Measurements from ENCODE around the gene P3R3URF. TPM values are rescaled to one million over a fixed set of nuclear protein-coding genes. Genes with fewer than 3 reads are reported as not detected.
"Not testable (repeated sequence)": the region's sequence is repeated elsewhere in the genome, so short reads cannot be mapped to it uniquely, and the experiment has no call there.

P3R3URF gene
- total RNA-seq, result not detected
- polyA plus RNA-seq, result not detected
- long read RNA-seq, donor 1, result 0 reads
- long read RNA-seq, donor 2, result 0 reads
- long read RNA-seq, donor 3, result 0 reads

GRCh38 chr1:46176211-46176865 lies at the start of gene P3R3URF:
Gene P3R3URF (minus strand): TSS chr1:46176488. CDS start chr1:46176471, 17 bp downstream.
- Histone ChIP-seq H3K4me3 (no peak within 1 kb of the TSS), H3K27me3 (no peaks in the 10 kb centered on the region), H3K27ac (peak within 1 kb of the TSS in 9 of 10 donors; percentile 54 to 93 (median 79)), H3K9me3 (no peaks in the 10 kb centered on the region), H3K36me3 (no peaks in the 10 kb centered on the region), H3K4me1 (peaks cover 21 to 78% (median 52%) of the 10 kb centered on the region in 9 donors)
- no peak for TF ChIP-seq CTCF (IDR thresholded peaks at IDR 0.05)
- ATAC-seq (no peak), DNase-seq (no peak)
- intact Hi-C loops (cut with DNase I), result loop anchor here in 2 of 10 donors (5.0 to 10.0 kb wide), 2 partner anchors 62 to 84 kb away; no protein-coding TSS in a partner anchor
- 91 to 93% methylated on average over 13 of the region's 13 CpGs for WGBS, 2 donors

- no peaks in the 10 kb centered on the region for H3K9me3 ChIP-seq
- intact Hi-C loops (cut with DNase I), result loop anchor here in 6 of 10 donors (5.0 kb wide), 2 partner anchors 43 to 188 kb away; no protein-coding TSS in a partner anchor
- H3K27ac ChIP-seq, result no peak overlapping the region
- WGBS, 2 donors, result 90 to 92% methylated on average over 4 of the region's 4 CpGs
- peaks cover 0 to 16% (median 0%) of the 10 kb centered on the region in 9 donors for H3K36me3 ChIP-seq
- ATAC-seq (no peak), DNase-seq (no peak)
- TF ChIP-seq CTCF (IDR thresholded peaks at IDR 0.05), result no peak
- H3K27me3 ChIP-seq, result no peaks in the 10 kb centered on the region
- H3K4me1 ChIP-seq, result peaks cover 0 to 27% (median 0%) of the 10 kb centered on the region in 9 donors
- no peak overlapping the region for H3K4me3 ChIP-seq
Measured at GRCh38 chr1:46224966-46225365, 48.7 kb upstream of the P3R3URF start.

GRCh38 chr1:46223472-46223943 lies 47.2 kb upstream of the P3R3URF start:
- Histone ChIP-seq H3K4me1 (peaks cover 0 to 27% (median 0%) of the 10 kb centered on the region in 9 donors), H3K27me3 (no peaks in the 10 kb centered on the region), H3K27ac (no peak overlapping the region), H3K9me3 (no peaks in the 10 kb centered on the region), H3K36me3 (peaks cover 0 to 25% (median 0%) of the 10 kb centered on the region in 9 donors), H3K4me3 (no peak overlapping the region)
- TF ChIP-seq CTCF (IDR thresholded peaks at IDR 0.05), result peak; percentile 72 to 95 (median 90)
- intact Hi-C loops (cut with DNase I), result loop anchor here in 7 of 10 donors (2.0 to 5.0 kb wide), 3 partner anchors 41 to 187 kb away; no protein-coding TSS in a partner anchor
- WGBS, 2 donors, result 11 to 13% methylated on average over 6 of the region's 6 CpGs
- ATAC-seq (peak; percentile 83 to 91 (median 86)), DNase-seq (peak in 1 of 2 donors; percentile 60)

- not testable (repeated sequence) for ATAC-seq, H3K27ac ChIP-seq, DNase-seq, H3K4me3 ChIP-seq, H3K27me3 ChIP-seq, H3K9me3 ChIP-seq
- H3K4me1 ChIP-seq, result peaks cover 0 to 27% (median 0%) of the 10 kb centered on the region in 9 donors
- intact Hi-C loops (cut with DNase I), result loop anchor here in 7 of 10 donors (2.0 to 5.0 kb wide), 3 partner anchors 41 to 186 kb away; no protein-coding TSS in a partner anchor
- WGBS, 2 donors, result 80 to 85% methylated on average over 11 of the region's 11 CpGs
- peaks cover 0 to 25% (median 0%) of the 10 kb centered on the region in 9 donors for H3K36me3 ChIP-seq
Measured at GRCh38 chr1:46223055-46223454, 46.8 kb upstream of the P3R3URF start.
